CD4-positive, alpha-beta T cell treated with Interleukin-15 for 4 hours (primary cell): ENCODE measurements around the gene HSBP1L1.
A peak's percentile ranks its signal among the peaks of the same experiment; 100 is the strongest.

Source experiments
- DNase-seq: peaks from one replicate; pipeline ENCODE4 v3.0.0-alpha.2; 2020; ENCODE audit warnings: low spot score

The HSBP1L1 gene

GRCh38 chr18:79945118-79946042 lies 19.1 kb upstream of the HSBP1L1 start:
- no peak for DNase-seq

- DNase-seq: no peak
These were observed 17.2 kb upstream of the HSBP1L1 start for GRCh38 chr18:79947054-79947755.

GRCh38 chr18:79947881-79948610 lies 16.4 kb upstream of the HSBP1L1 start:
- no peak for DNase-seq

- DNase-seq: no peak
These were observed 15.6 kb upstream of the HSBP1L1 start for GRCh38 chr18:79948719-79949411.

GRCh38 chr18:79949697-79950487 lies 14.6 kb upstream of the HSBP1L1 start:
- DNase-seq: no peak

- DNase-seq: no peak
These were observed 13.7 kb upstream of the HSBP1L1 start for GRCh38 chr18:79950515-79951341.

- DNase-seq: peak; percentile 94
These were observed 12.6 kb upstream of the HSBP1L1 start, which contains the start of gene SLC66A2 for GRCh38 chr18:79951545-79952455. SLC66A2 (minus strand) TSS chr18:79951653; CDS start chr18:79950926, 727 bp downstream.

- DNase-seq: no peak
These were observed 11.9 kb upstream of the HSBP1L1 start for GRCh38 chr18:79952456-79952995.

- DNase-seq: no peak
These were observed 11.4 kb upstream of the HSBP1L1 start for GRCh38 chr18:79952996-79953559.

- no peak for DNase-seq
These were observed 10.3 kb upstream of the HSBP1L1 start for GRCh38 chr18:79953971-79954651.

- DNase-seq: no peak
These were observed 9.7 kb upstream of the HSBP1L1 start for GRCh38 chr18:79954791-79955190.

- no peak for DNase-seq
These were observed 9.0 kb upstream of the HSBP1L1 start for GRCh38 chr18:79955302-79956075.

- DNase-seq: no peak
These were observed 8.2 kb upstream of the HSBP1L1 start for GRCh38 chr18:79956276-79956675.

- no peak for DNase-seq
These were observed 5.5 kb upstream of the HSBP1L1 start for GRCh38 chr18:79958981-79959380.

GRCh38 chr18:79960161-79960801 lies 4.2 kb upstream of the HSBP1L1 start:
- peak; percentile 37 for DNase-seq

GRCh38 chr18:79960921-79961526 lies 3.4 kb upstream of the HSBP1L1 start:
- no peak for DNase-seq
